NK-92 (cell line): ENCODE data around the gene NPIPA3.
"Not testable (repeated sequence)": the region's sequence is repeated elsewhere in the genome, so short reads cannot be mapped to it uniquely, and the experiment has no call there.

Experiments used
- DNase-seq: peaks from one replicate; lab custom pipeline; 2025; ENCODE audit not compliant: unreplicated experiment; lab: John Stamatoyannopoulos, UW

Gene NPIPA3

DNA sequence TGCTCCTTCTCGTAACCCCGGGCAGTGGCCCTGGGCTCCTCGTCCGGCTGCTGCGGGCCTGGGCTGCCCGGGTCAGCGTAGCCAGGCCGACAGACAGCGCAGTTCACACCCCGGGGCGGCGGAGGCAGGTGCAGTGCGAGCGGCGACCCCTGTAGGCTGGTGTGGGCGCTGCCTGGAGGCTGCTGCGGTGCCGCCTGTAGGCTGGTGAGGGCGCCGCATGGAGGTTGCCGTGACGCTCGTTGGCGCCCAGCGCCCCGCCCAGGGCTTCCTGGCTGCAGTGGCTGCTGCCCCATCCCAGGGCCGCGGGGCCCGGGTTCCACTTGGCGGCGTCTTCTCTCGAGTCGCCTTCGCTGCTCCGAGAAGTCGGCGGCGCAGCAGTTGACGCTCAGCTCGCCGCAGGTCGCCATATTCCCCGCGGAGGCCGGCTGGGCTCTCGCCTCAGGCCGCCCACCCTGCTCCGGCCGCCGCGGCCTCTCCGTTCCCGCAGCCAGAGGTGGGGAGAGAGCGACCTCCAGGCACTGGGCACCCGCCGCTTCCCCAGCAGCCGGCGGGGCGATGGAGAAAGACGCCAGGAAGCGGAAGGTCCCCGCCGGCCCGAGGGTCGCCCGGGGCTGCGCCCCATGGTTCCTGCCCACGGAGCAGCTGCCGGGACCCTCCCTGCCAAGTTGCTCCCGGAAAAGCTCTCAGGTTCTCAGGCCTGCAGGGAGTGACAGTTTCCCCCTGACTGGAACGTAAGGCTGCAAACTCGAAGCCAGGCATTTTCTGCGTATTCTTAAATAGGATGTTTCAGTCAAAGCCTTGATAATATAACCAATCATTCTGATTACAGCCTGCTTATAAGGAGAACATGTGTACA, 39.3 kb downstream of the NPIPA3 start, which contains the start of gene NPIPA2:
NPIPA2 (plus strand) TSS at position 261 of the 856 bp plus-strand sequence. CDS start 5,533 bp downstream, outside the sequence.
- DNase-seq = not testable (repeated sequence)

DNA sequence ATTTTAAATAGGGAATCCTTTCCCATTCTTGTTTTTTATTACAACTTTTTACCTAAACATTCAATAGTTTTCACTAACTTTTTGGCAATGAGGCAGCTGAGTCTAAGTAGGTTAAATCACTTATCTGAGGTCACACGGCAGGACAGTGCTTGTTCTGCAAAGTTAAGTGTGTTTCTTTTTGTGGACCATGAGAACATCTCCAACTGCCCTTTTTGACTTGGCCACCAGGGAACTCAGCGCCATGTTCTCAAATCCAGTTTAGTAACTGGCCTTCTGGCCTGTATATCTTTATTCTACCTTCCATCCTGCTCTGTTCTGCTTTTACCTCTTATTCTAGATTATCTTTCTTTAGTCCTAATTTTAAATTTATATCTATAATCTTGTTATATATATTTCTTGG, 70.4 kb downstream of the NPIPA3 start:
- not testable (repeated sequence) for DNase-seq

DNA sequence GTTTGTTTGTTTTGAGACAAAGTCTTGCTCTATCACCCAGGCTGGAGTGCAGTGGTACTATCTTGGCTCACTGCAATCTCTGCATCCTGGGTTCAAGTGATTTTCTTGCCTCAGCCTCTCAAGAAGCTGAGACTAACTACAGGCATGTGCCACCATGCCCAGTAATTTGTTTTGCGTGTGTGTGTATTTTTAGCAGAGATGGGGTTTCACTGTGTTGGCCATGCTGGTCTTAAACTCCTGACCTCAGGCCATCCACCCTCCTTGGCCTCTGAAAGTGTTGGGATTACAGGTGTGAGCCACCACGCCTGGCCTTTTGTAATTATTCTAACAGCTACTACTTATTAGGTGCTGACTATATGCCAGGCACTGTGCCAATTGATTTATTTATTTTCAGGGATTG, 72.4 kb downstream of the NPIPA3 start:
- not testable (repeated sequence) for DNase-seq
